Measurements from ENCODE around the gene SND1. TPM values are rescaled to one million over a fixed set of nuclear protein-coding genes. Genes with fewer than 3 reads are reported as not detected.

Gene SND1
- total RNA-seq, 1 experiment from 2014 or later, result 139 TPM

DNA sequence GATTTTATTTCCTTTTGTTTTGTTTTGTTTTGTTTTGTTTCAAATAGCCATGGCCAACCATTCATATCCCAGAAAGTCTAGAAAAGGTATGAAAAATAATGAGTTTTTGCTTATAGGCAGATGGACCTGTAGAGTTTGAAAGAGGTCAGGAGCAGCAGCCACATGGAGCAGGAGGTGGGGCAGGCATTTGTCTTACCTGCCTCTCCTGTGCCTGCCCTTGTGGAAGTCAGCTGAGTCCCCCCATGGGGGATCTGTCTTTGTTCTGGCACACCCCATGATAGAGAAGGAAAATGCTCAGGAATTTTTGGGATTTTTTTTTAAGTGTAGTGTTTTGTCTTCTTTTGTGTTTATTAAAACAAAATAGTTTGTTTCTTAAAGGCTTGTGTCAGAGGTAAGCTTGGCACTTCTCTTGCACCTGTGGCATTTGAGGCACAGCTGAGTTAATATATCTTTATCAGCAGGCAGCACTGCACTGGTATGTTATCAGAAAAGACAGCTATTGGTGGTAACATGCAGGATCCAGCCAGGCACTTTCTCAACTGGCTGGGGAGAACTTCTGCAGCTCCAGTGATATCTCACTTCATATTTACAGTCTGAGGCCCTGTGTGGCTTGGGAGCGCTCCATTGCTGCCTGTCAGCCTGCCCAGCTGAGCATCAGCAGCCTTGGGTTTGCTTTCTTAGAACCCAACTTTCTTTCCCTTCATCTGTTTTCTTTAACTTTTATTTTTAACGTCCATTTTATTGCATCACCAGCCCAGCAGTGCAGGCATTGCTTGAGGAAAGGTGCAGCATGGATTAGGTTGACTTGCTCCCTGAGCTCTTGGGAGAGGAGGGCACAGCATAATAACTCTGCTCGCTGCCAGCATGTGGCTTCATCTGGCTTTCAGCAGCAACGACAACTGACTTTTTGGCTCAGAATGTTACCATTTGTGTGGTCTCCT, 334.9 kb downstream of the SND1 start:
- DNase-seq (no peak), ATAC-seq (no peak)
- H3K36me3 ChIP-seq (ENCODE audit: low read depth, low read length), result peaks cover 8% of the 10 kb centered on the region; the same call in 1 of the 2 replicates
- H3K27ac ChIP-seq (ENCODE audit: low read length), result no peak overlapping the region
- no peak overlapping the region for H3K4me3 ChIP-seq (ENCODE audit: low read length)
- ChIA-PET CTCF (no interaction called here), POLR2A (ENCODE audit: unreplicated experiment) (no interaction called here)
- H3K9me3 ChIP-seq (ENCODE audit: low read length), result no peaks in the 10 kb centered on the region
- no peaks in the 10 kb centered on the region for H3K27me3 ChIP-seq (ENCODE audit: low read length)
- H3K79me2 ChIP-seq (ENCODE audit: low read length), result no peaks in the 10 kb centered on the region
- H3K9me2 ChIP-seq (replicated peaks; ENCODE audit: low read length), result no peaks in the 10 kb centered on the region
- no peaks in the 10 kb centered on the region for H4K20me1 ChIP-seq (ENCODE audit: low read length)
- BruUV-seq (replicated peaks), result no TSS peak
- H3F3A ChIP-seq (ENCODE audit: low read length, unreplicated experiment), result no peaks in the 10 kb centered on the region
- no peak overlapping the region for H2AFZ ChIP-seq (ENCODE audit: low read length)
- no peak overlapping the region for H3K4me2 ChIP-seq (ENCODE audit: low read length)
- intact Hi-C loops (cut with micrococcal nuclease), result no loop called here
- H3K4me1 ChIP-seq (ENCODE audit: insufficient read depth, low read length), result peaks cover 4% of the 10 kb centered on the region; the same call in 1 of the 2 replicates
- TF ChIP-seq EZH2phosphoT487 (IDR thresholded peaks at IDR 0.05; ENCODE audit: borderline replicate concordance, low read length), result no peak
- no peak overlapping the region for H3K9ac ChIP-seq (ENCODE audit: low read length)

DNA sequence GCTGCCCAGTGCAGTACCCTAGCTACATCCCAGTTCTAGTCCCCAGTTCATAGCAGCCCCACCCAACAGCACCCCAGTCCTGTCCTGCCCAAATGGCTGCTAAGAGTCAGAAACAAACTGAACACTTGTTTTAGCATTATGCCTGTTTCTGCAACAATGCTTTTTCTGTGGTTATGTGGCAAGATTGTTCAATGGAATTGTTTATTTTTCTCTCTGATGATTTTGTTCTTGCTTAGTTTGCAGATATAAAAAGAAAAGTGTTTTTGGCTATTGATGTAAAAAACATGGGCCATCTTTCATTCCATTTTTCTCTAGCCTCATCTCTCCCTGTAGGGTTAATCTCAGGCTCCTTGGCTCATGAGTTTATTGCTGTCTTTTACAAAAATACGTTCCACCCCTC, 336.8 kb downstream of the SND1 start:
- BruUV-seq (replicated peaks), result no TSS peak
- Histone ChIP-seq H3K4me2 (ENCODE audit: low read length) (no peak overlapping the region), H3K9me2 (replicated peaks; ENCODE audit: low read length) (no peaks in the 10 kb centered on the region), H3K79me2 (ENCODE audit: low read length) (no peaks in the 10 kb centered on the region), H4K20me1 (ENCODE audit: low read length) (no peaks in the 10 kb centered on the region), H3F3A (ENCODE audit: low read length, unreplicated experiment) (no peaks in the 10 kb centered on the region), H3K9ac (ENCODE audit: low read length) (no peak overlapping the region), H3K9me3 (ENCODE audit: low read length) (no peaks in the 10 kb centered on the region), H3K4me3 (ENCODE audit: low read length) (no peak overlapping the region), H3K27me3 (ENCODE audit: low read length) (no peaks in the 10 kb centered on the region), H3K27ac (ENCODE audit: low read length) (no peak overlapping the region), H3K36me3 (ENCODE audit: low read depth, low read length) (peaks cover 20% of the 10 kb centered on the region; the same call in 1 of the 2 replicates), H3K4me1 (ENCODE audit: insufficient read depth, low read length) (peaks cover 4% of the 10 kb centered on the region; the same call in 1 of the 2 replicates), H2AFZ (ENCODE audit: low read length) (no peak overlapping the region)
- DNase-seq (no peak), ATAC-seq (no peak)
- CTCF ChIA-PET, result no interaction called here
- intact Hi-C loops (cut with micrococcal nuclease), result no loop called here
- TF ChIP-seq EZH2phosphoT487 (IDR thresholded peaks at IDR 0.05; ENCODE audit: borderline replicate concordance, low read length) (no peak), EZH2 (IDR thresholded peaks at IDR 0.05; ENCODE audit: low read length, unreplicated experiment) (no peak)
- TF ChIP-seq, protein P1, sequence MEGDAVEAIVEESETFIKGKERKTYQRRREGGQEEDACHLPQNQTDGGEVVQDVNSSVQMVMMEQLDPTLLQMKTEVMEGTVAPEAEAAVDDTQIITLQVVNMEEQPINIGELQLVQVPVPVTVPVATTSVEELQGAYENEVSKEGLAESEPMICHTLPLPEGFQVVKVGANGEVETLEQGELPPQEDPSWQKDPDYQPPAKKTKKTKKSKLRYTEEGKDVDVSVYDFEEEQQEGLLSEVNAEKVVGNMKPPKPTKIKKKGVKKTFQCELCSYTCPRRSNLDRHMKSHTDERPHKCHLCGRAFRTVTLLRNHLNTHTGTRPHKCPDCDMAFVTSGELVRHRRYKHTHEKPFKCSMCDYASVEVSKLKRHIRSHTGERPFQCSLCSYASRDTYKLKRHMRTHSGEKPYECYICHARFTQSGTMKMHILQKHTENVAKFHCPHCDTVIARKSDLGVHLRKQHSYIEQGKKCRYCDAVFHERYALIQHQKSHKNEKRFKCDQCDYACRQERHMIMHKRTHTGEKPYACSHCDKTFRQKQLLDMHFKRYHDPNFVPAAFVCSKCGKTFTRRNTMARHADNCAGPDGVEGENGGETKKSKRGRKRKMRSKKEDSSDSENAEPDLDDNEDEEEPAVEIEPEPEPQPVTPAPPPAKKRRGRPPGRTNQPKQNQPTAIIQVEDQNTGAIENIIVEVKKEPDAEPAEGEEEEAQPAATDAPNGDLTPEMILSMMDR (conservative IDR thresholded peaks at IDR 0.05; ENCODE audit: low read depth, low read length), result no peak
- POLR2A ChIA-PET (ENCODE audit: unreplicated experiment), result no interaction called here

DNA sequence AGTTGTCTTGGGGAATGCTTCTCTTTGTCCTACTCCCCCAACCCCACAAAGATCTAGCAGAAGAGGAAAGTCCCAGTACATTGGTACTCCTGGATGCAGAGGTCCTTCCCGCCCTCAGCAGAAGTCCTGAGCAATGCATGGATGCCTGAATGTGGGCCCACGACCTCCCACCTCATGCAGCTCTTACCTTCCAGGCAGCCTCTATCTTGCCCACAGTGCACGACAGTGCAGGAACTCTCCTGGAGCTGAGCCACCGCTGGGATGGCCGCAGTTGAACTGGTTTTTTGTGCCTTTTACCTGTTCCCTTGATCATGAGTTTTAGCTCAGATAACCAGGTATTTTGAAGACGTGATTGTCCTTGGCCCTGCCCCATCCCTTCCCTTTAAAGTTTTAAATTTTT, 341.3 kb downstream of the SND1 start:
- no peak for DNase-seq
- H3K4me3 ChIP-seq (ENCODE audit: low read length), result no peak overlapping the region
- no peaks in the 10 kb centered on the region; the same call in 1 of the 2 replicates for H4K20me1 ChIP-seq (ENCODE audit: low read length)
- intact Hi-C loops (cut with micrococcal nuclease), result no loop called here
- peaks cover 29% of the 10 kb centered on the region; the same call in 1 of the 2 replicates for H3K36me3 ChIP-seq (ENCODE audit: low read depth, low read length)
- no peak overlapping the region for H3K4me2 ChIP-seq (ENCODE audit: low read length)
- H3K9me3 ChIP-seq (ENCODE audit: low read length), result no peaks in the 10 kb centered on the region
- TF ChIP-seq, protein P1 (conservative IDR thresholded peaks at IDR 0.05; ENCODE audit: low read depth, low read length), result no peak
- TF ChIP-seq EZH2phosphoT487 (IDR thresholded peaks at IDR 0.05; ENCODE audit: borderline replicate concordance, low read length) (no peak), EZH2 (IDR thresholded peaks at IDR 0.05; ENCODE audit: low read length, unreplicated experiment) (no peak)
- POLR2A ChIA-PET (ENCODE audit: unreplicated experiment), result no interaction called here
- no peaks in the 10 kb centered on the region for H3K4me1 ChIP-seq (ENCODE audit: insufficient read depth, low read length)
- H3F3A ChIP-seq (ENCODE audit: low read length, unreplicated experiment), result no peaks in the 10 kb centered on the region
- H2AFZ ChIP-seq (ENCODE audit: low read length), result no peak overlapping the region
- no peak overlapping the region for H3K9ac ChIP-seq (ENCODE audit: low read length)
- H3K27me3 ChIP-seq (ENCODE audit: low read length), result no peaks in the 10 kb centered on the region
- H3K79me2 ChIP-seq (ENCODE audit: low read length), result no peaks in the 10 kb centered on the region
- no peaks in the 10 kb centered on the region for H3K9me2 ChIP-seq (replicated peaks; ENCODE audit: low read length)
- no TSS peak for BruUV-seq (replicated peaks)
- H3K27ac ChIP-seq (ENCODE audit: low read length), result no peak overlapping the region
- ATAC-seq, result no peak
- CTCF ChIA-PET, result no interaction called here

Data from PC-3 (cell line).